K562 (cell line): Measurements from ENCODE around the gene TMEM127. TPM values are rescaled to one million over a fixed set of nuclear protein-coding genes. Genes with fewer than 3 reads are reported as not detected.
A peak's percentile ranks its signal among the peaks of the same experiment; 100 is the strongest.

Experiments
- ATAC-seq: fragments of 200-7000 bp; cut with Tn5 transposase; 3 replicates; pipeline ENCODE4 v1.9.1; 2020; ENCODE audit warnings: moderate library complexity
- BruUV-seq: library from RNA; stranded (reverse); fragments of 400-500 nt; replicated peaks from 2 replicates; lab custom pipeline; 2021; lab: Mats Ljungman, UMichigan
- CTCF ChIA-PET: fragments of 300-600 bp; formaldehyde crosslinking; extraction: SDS; loops from one replicate; lab custom pipeline; 2021; ENCODE audit warnings: low intra/inter-chr PET ratio; lab: Yijun Ruan, JAX
- POLR2A ChIA-PET: fragments of 300-600, 350-650 bp; sonication (Branson Sonifier 250); formaldehyde crosslinking; extraction: SDS; loops from one replicate; lab custom pipeline; 2021; ENCODE audit warnings: antibody characterized with exemption, inconsistent platforms; lab: Yijun Ruan, JAX
- DNase-seq, 4 experiments: peaks; one replicate each; pipeline versions ENCODE4 v3.0.0 to v3.0.0-alpha.2; 2011 to 2018; ENCODE audit warnings: low spot score in 3 of 4, mixed read lengths in 3 of 4; ENCODE audit errors: extremely low read depth in 1 of 4
- FAIRE-seq: peaks from 2 replicates; lab custom pipeline; 2011; peaks lifted over from hg19 to GRCh38; lab: Jason Lieb, UNC
- H2AFZ ChIP-seq: 2 replicates; pipeline ENCODE4 v1.6.0; 2011; ENCODE audit warnings: low read depth, low read length, control low read depth, inconsistent platforms
- H3K27ac ChIP-seq: fragments of 200-600 bp; 3 replicates; pipeline ENCODE4 v1.8.0; 2011; ENCODE audit warnings: low read depth, mild to moderate bottlenecking, control low read depth, inconsistent platforms, low read length, moderate library complexity, mixed read lengths; ENCODE audit errors: extremely low read depth
- H3K27me3 ChIP-seq, 2 experiments: fragments of 300-600 bp in 1 of 2; 2 replicates in 1 of 2; 3 replicates in 1 of 2; pipeline versions ENCODE4 v1.6.0 to v1.8.0; 2011; ENCODE audit warnings: inconsistent platforms in 2 of 2, low read length in 2 of 2, mild to moderate bottlenecking in 1 of 2, mixed read lengths in 1 of 2, moderate library complexity in 1 of 2; ENCODE audit not compliant: control insufficient read depth in 2 of 2, insufficient read depth in 2 of 2
- H3K36me3 ChIP-seq: fragments of 300-600 bp; 3 replicates; pipeline ENCODE4 v1.8.0; 2011; ENCODE audit warnings: mild to moderate bottlenecking, low read length, inconsistent platforms; ENCODE audit not compliant: control insufficient read depth, insufficient read depth
- H3K4me1 ChIP-seq, 2 experiments: fragments of 200-600 bp in 1 of 2; replicated peaks in 1 of 2; 2 replicates in 1 of 2; 3 replicates in 1 of 2; pipeline versions ENCODE4 v1.5.1 to v1.8.0; 2011; ENCODE audit warnings: inconsistent platforms in 2 of 2, low read length in 2 of 2, mild to moderate bottlenecking in 1 of 2, mixed read lengths in 1 of 2, moderate library complexity in 1 of 2; ENCODE audit not compliant: control insufficient read depth in 2 of 2, insufficient read depth in 2 of 2
- H3K4me2 ChIP-seq: 2 replicates; pipeline ENCODE4 v1.6.1; 2011; ENCODE audit warnings: low read length, control low read depth, inconsistent platforms, mixed read lengths; ENCODE audit not compliant: insufficient read depth
- H3K4me3 ChIP-seq: fragments of 200-600 bp; sonication (generic), shearing (Covaris generic); 2 replicates; pipeline ENCODE4 v1.5.1; 2016; ENCODE audit warnings: control low read depth, inconsistent platforms
- H3K79me2 ChIP-seq: fragments of 200-600 bp; 3 replicates; pipeline ENCODE4 v1.8.0; 2011; ENCODE audit warnings: low read length, inconsistent platforms; ENCODE audit not compliant: control insufficient read depth, insufficient read depth
- H3K9ac ChIP-seq, 2 experiments: 2 replicates each; pipeline versions ENCODE4 v1.6.0 to v1.6.1; 2011; ENCODE audit warnings: low read depth in 2 of 2, low read length in 2 of 2, control low read depth in 1 of 2, inconsistent platforms in 1 of 2, mild to moderate bottlenecking in 1 of 2, mixed read lengths in 1 of 2; ENCODE audit not compliant: insufficient read depth in 1 of 2
- H3K9me1 ChIP-seq: one replicate; pipeline ENCODE4 v1.6.0; 2011; ENCODE audit warnings: inconsistent platforms, mild to moderate bottlenecking, low read length, moderate library complexity; ENCODE audit not compliant: control insufficient read depth, insufficient read depth
- H3K9me3 ChIP-seq: replicated peaks from 2 replicates; pipeline ENCODE4 v1.5.1; 2011; ENCODE audit warnings: low read depth, low read length, inconsistent platforms; ENCODE audit not compliant: control insufficient read depth, insufficient read depth
- H4K20me1 ChIP-seq: replicated peaks from 2 replicates; pipeline ENCODE4 v1.6.1; 2011; ENCODE audit warnings: low read length, inconsistent platforms, mixed read lengths; ENCODE audit not compliant: control insufficient read depth, insufficient read depth
- ZNF316 ChIP-seq: fragments of 450-650 bp; IDR thresholded peaks from 2 replicates; pipeline ENCODE4 v1.6.1; 2016
- ZNF407 ChIP-seq: fragments of 450-650 bp; IDR thresholded peaks from 2 replicates; pipeline ENCODE4 v1.6.1; 2016; ENCODE audit warnings: low read depth
- WGBS: fragments of 100-300 bp; shearing (Covaris generic); methylation state at CpG from one replicate; pipeline ENCODE4 v1.1.6; 2016; ENCODE audit warnings: low coverage, mixed read lengths; ENCODE audit not compliant: insufficient coverage; ENCODE audit errors: missing lambda C conversion rate; 5-methylcytosine and 5-hydroxymethylcytosine counted together
- in situ Hi-C: fragments of 300-500 bp; cut with MboI; formaldehyde crosslinking; loops from 4 replicates; pipeline ENCODE4 v1.15.0; 2018; ENCODE audit warnings: inconsistent platforms, mixed read lengths
- intact Hi-C: fragments of 100-400 bp; cut with micrococcal nuclease; formaldehyde crosslinking; loops from 2 replicates; pipeline ENCODE4 v1.14.2; 2022
- polyA plus RNA-seq, 8 experiments: library from polyadenylated mRNA; depleted of rRNA in 4 of 8; stranded (reverse) in 5 of 8; unstranded in 3 of 8; fragments of >200 nt; fragmentation: Nextera tagmentation in 2 of 8; fragmentation: Illumina TruSeq in 1 of 8; extraction: Ambion mirVana in 2 of 8; extraction: Trizol in 1 of 8; gene quantifications; 2 replicates each; pipeline versions ENCODE4 v1.2.1 to v1.2.3, GENCODE V29; 2011 to 2014; ENCODE audit warnings: inconsistent platforms in 1 of 8, missing spikeins in 1 of 8
- total RNA-seq, 7 experiments: library from RNA; depleted of rRNA in 6 of 7; stranded (reverse); fragments of >200 nt in 6 of 7; fragmentation: Illumina TruSeq in 2 of 7; extraction: Trizol in 2 of 7; gene quantifications; 2 replicates each; pipeline versions ENCODE4 v1.2.1 to v1.2.3, GENCODE V29; 2011 to 2021; ENCODE audit warnings: low replicate concordance in 1 of 7

Gene TMEM127
- total and polyA plus RNA-seq, 9 of the 15 experiments (the other 6 are each of a cell fraction or from before 2014, with no cell fraction given), result 1.7 to 20.0 (median 9.9) TPM

- ChIA-PET CTCF (no interaction called here), POLR2A (interaction anchor here (1.1 to 1.8 kb wide), 3 partner anchors 9 to 28 kb away, joined by 3 to 4 read pairs (median 3); no protein-coding TSS in a partner anchor)
- BruUV-seq, result no TSS peak
- H3K27me3 ChIP-seq, result no peaks in the 10 kb centered on the region
- peaks cover 3% of the 10 kb centered on the region for H3K9me1 ChIP-seq
- in situ Hi-C loops (no loop called here), intact Hi-C loops (no loop called here)
- H2AFZ ChIP-seq, result no peak overlapping the region
- no peaks in the 10 kb centered on the region for H3K4me1 ChIP-seq
- ATAC-seq (no peak), FAIRE-seq (no peak), DNase-seq (no peak)
- H3K27ac ChIP-seq, result no peak overlapping the region
- H3K9ac ChIP-seq, result no peak overlapping the region
- WGBS, result 72% methylated on average over 6 of the region's 6 CpGs
- H3K9me3 ChIP-seq, result no peaks in the 10 kb centered on the region
- H3K79me2 ChIP-seq, result no peaks in the 10 kb centered on the region
- peaks cover 3% of the 10 kb centered on the region; the same call in 1 of the 3 replicates for H3K36me3 ChIP-seq
- TF ChIP-seq ZNF316 (0 out of 2 replicates have a peak, but pooled peaks have one; percentile 8), ZNF407 (no peak)
- no peak overlapping the region for H3K4me3 ChIP-seq
- H3K4me2 ChIP-seq, result no peak overlapping the region
- H4K20me1 ChIP-seq, result no peaks in the 10 kb centered on the region
These were observed 32.4 kb downstream of the TMEM127 start for GRCh38 chr2:96233436-96233835.
